ENCODE measurements around the gene MYO16.

DNA sequence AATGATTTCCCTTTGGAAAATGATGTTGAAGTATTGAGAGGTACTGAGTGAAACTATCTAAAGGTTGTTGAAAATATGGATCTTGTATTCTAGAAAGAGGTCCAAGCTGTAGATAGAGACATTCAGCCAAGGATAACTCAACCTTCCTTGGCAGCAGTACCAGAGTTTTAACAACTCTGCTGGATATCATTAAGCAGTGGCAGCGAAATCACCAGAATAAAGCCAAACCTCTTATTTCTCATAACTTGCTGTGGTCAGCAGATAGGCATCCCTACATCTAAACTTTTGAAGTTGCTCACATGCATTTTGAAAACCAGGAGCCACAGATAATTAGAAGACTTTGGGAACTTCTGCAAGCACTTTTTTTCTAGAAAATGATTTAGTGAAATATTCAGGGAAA lies 597.2 kb downstream of the MYO16 start:
- no peak for TF ChIP-seq EP300 (conservative IDR thresholded peaks at IDR 0.05; ENCODE audit: poor library complexity, severe bottlenecking)
- TF ChIP-seq TAF1 (IDR thresholded peaks at IDR 0.05; ENCODE audit: low read depth), result no peak
- no peak for TF ChIP-seq EZH2 (IDR thresholded peaks at IDR 0.05; ENCODE audit: borderline replicate concordance, insufficient read depth, low read length, poor library complexity, severe bottlenecking)
- TF ChIP-seq, protein P1, sequence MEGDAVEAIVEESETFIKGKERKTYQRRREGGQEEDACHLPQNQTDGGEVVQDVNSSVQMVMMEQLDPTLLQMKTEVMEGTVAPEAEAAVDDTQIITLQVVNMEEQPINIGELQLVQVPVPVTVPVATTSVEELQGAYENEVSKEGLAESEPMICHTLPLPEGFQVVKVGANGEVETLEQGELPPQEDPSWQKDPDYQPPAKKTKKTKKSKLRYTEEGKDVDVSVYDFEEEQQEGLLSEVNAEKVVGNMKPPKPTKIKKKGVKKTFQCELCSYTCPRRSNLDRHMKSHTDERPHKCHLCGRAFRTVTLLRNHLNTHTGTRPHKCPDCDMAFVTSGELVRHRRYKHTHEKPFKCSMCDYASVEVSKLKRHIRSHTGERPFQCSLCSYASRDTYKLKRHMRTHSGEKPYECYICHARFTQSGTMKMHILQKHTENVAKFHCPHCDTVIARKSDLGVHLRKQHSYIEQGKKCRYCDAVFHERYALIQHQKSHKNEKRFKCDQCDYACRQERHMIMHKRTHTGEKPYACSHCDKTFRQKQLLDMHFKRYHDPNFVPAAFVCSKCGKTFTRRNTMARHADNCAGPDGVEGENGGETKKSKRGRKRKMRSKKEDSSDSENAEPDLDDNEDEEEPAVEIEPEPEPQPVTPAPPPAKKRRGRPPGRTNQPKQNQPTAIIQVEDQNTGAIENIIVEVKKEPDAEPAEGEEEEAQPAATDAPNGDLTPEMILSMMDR (IDR thresholded peaks at IDR 0.05; ENCODE audit: poor library complexity, severe bottlenecking), result no peak
- no peak for TF ChIP-seq SMC3 (conservative IDR thresholded peaks at IDR 0.05; ENCODE audit: poor library complexity)
- TF ChIP-seq, protein P2, sequence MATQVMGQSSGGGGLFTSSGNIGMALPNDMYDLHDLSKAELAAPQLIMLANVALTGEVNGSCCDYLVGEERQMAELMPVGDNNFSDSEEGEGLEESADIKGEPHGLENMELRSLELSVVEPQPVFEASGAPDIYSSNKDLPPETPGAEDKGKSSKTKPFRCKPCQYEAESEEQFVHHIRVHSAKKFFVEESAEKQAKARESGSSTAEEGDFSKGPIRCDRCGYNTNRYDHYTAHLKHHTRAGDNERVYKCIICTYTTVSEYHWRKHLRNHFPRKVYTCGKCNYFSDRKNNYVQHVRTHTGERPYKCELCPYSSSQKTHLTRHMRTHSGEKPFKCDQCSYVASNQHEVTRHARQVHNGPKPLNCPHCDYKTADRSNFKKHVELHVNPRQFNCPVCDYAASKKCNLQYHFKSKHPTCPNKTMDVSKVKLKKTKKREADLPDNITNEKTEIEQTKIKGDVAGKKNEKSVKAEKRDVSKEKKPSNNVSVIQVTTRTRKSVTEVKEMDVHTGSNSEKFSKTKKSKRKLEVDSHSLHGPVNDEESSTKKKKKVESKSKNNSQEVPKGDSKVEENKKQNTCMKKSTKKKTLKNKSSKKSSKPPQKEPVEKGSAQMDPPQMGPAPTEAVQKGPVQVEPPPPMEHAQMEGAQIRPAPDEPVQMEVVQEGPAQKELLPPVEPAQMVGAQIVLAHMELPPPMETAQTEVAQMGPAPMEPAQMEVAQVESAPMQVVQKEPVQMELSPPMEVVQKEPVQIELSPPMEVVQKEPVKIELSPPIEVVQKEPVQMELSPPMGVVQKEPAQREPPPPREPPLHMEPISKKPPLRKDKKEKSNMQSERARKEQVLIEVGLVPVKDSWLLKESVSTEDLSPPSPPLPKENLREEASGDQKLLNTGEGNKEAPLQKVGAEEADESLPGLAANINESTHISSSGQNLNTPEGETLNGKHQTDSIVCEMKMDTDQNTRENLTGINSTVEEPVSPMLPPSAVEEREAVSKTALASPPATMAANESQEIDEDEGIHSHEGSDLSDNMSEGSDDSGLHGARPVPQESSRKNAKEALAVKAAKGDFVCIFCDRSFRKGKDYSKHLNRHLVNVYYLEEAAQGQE (IDR thresholded peaks at IDR 0.05; ENCODE audit: borderline replicate concordance), result no peak

Data from neural cell (in vitro differentiated cells).